ENCODE data around the gene AJM1. TPM values are rescaled to one million over a fixed set of nuclear protein-coding genes. Genes with fewer than 3 reads are reported as not detected.
A peak's percentile ranks its signal among the peaks of the same experiment; 100 is the strongest.
"Not testable (repeated sequence)": the region's sequence is repeated elsewhere in the genome, so short reads cannot be mapped to it uniquely, and the experiment has no call there.

AJM1 gene
- total and polyA plus RNA-seq, 4 experiments from 2014 or later = 0.05 to 2.8 (median 2.4) TPM; not detected in 1

DNA sequence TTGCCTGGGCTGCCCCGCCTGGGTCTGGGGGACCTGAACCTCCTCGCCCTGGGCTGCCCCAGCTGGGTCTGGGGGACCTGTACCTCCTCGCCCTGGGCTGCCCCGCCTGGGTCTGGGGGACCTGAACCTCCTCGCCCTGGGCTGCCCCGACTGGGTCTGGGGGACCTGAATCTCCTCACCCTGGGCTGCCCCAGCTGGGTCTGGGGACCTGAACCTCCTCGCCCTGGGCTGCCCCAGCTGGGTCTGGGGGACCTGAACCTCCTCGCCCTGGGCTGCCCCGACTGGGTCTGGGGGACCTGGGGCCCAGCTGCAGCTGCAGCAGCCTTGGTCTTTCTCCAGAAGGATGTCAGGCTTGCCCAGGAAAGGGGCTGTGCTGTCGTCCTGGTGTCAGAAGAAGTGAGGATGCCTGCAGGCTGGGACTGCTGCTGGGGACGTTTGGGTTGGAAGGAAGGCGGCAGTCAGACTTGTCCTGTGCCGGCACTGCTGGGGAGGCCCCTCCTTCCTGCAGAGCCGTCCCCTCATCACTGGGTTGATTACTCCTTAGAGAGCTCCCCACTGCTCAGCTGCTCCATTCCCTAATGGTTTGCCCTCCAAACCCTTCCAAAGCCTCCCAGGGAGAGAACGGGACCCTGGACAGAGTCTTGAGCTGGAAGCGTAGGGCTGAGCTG lies 8.8 kb upstream of the AJM1 start:
- H3K4me1 Mint-ChIP-seq = not testable (repeated sequence)
- DNase-seq = peak in 1 of 5 donors; percentile 20
- POLR2A ChIA-PET (ENCODE audit: partially characterized antibody) = interaction anchor here (0.7 kb wide), 1 partner anchor 194 kb away, joined by 3 read pairs; no protein-coding TSS in a partner anchor

GRCh38 chr9:136835162-136835931 lies 6.9 kb upstream of the AJM1 start:
- no peak for DNase-seq
- ChIA-PET POLR2A (ENCODE audit: partially characterized antibody) (interaction anchor here (1.2 kb wide), 2 partner anchors 200 to 407 kb away, joined by 3 read pairs; no protein-coding TSS in a partner anchor), CTCF (ENCODE audit: partially characterized antibody) (interaction anchor here (1.0 to 1.9 kb wide), 2 partner anchors 9 to 200 kb away, joined by 3 to 4 read pairs; no protein-coding TSS in a partner anchor)
- Histone ChIP-seq H3K9me3 (ENCODE audit: control insufficient read depth in 1 of 2, low read length in 2 of 2) (no peaks in the 10 kb centered on the region), H3K4me1 (ENCODE audit: insufficient read depth, low read length) (no peaks in the 10 kb centered on the region), H3K36me3 (ENCODE audit: insufficient read depth, low read length) (peaks cover 3% of the 10 kb centered on the region), H3K27ac (ENCODE audit: low read depth, low read length) (no peak overlapping the region), H3K27me3 (ENCODE audit: insufficient read depth, low read length) (no peaks in the 10 kb centered on the region), H3K4me3 (ENCODE audit: low read length in 2 of 2) (no peak overlapping the region)
- no peak overlapping the region for H3K4me3 Mint-ChIP-seq
- no peak overlapping the region for H3K27ac Mint-ChIP-seq
- H3K4me1 Mint-ChIP-seq = peaks cover 0 to 4% (median 0%) of the 10 kb centered on the region in 4 donors
- no peaks in the 10 kb centered on the region for H3K9me3 Mint-ChIP-seq
- H3K36me3 Mint-ChIP-seq = peaks cover 5 to 22% of the 10 kb centered on the region in 2 donors
- intact Hi-C loops (cut with micrococcal nuclease) = no loop called here
- H3K27me3 Mint-ChIP-seq = no peaks in the 10 kb centered on the region

More for the DNA sequence above, 8.8 kb upstream of the AJM1 start:
- peaks cover 5 to 26% of the 10 kb centered on the region in 2 donors for H3K36me3 Mint-ChIP-seq
- H3K36me3 ChIP-seq (ENCODE audit: insufficient read depth, low read length) = peaks cover 18% of the 10 kb centered on the region
- H3K27ac Mint-ChIP-seq; H3K27me3 Mint-ChIP-seq; H3K4me3 Mint-ChIP-seq; H3K9me3 ChIP-seq (ENCODE audit: control insufficient read depth in 1 of 2, low read length in 2 of 2); intact Hi-C loops (cut with micrococcal nuclease); H3K9me3 Mint-ChIP-seq; H3K4me3 ChIP-seq (ENCODE audit: low read length in 2 of 2); H3K4me1 ChIP-seq (ENCODE audit: insufficient read depth, low read length); H3K27me3 ChIP-seq (ENCODE audit: insufficient read depth, low read length); H3K27ac ChIP-seq (ENCODE audit: low read depth, low read length): not testable (repeated sequence)
- CTCF ChIA-PET (ENCODE audit: partially characterized antibody) = interaction anchor here (0.7 to 1.9 kb wide), 2 partner anchors 202 to 617 kb away, joined by 3 to 4 read pairs; no protein-coding TSS in a partner anchor

- H3K9me3 Mint-ChIP-seq = no peaks in the 10 kb centered on the region
- DNase-seq = peak in 1 of 5 donors; percentile 18
- H3K4me3 ChIP-seq (ENCODE audit: low read length in 2 of 2) = no peak overlapping the region
Measured at GRCh38 chr9:136835932-136836904, 6.1 kb upstream of the AJM1 start.

DNA sequence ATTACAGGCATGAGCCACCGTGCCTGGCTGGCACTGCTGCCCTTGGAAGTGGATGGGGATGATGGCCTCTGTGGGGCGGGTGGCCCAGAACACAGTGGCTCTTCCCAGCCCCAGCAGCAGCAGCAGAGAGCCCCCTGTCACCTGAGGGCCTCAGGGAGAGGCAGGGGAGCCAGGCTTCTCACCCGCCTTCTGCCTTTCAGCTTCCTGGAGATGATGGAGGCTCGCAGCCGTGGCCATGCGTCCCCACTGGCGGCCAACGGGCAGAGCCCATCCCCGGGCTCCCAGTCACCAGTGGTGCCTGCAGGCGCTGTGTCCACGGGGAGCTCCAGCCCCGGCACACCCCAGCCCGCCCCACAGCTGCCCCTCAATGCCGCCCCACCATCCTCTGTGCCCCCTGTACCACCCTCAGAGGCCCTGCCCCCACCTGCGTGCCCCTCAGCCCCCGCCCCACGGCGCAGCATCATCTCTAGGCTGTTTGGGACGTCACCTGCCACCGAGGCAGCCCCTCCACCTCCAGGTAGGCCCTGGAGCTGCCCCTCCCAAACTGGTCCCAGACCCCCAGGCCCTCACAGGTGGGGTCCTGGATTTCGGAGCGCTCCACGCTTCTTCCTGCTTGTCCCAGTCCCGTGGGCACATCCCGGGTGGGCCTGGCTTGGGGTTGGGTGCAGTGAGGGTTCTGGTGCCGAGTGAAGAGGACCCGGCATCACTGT lies 5.0 kb upstream of the AJM1 start:
- Histone ChIP-seq H3K36me3 (ENCODE audit: insufficient read depth, low read length) (no peaks in the 10 kb centered on the region), H3K9me3 (ENCODE audit: control insufficient read depth in 1 of 2, low read length in 2 of 2) (no peaks in the 10 kb centered on the region), H3K27me3 (ENCODE audit: insufficient read depth, low read length) (no peaks in the 10 kb centered on the region), H3K4me3 (ENCODE audit: low read length in 2 of 2) (no peak overlapping the region), H3K27ac (ENCODE audit: low read depth, low read length) (no peak overlapping the region), H3K4me1 (ENCODE audit: insufficient read depth, low read length) (peaks cover 6% of the 10 kb centered on the region)
- Mint-ChIP-seq H3K4me1 (peaks cover 2 to 8% (median 5%) of the 10 kb centered on the region in 4 donors), H3K4me3 (no peak overlapping the region), H3K27ac (no peak overlapping the region), H3K9me3 (no peaks in the 10 kb centered on the region), H3K36me3 (peaks cover 2 to 17% of the 10 kb centered on the region in 2 donors), H3K27me3 (peaks cover 0 to under 1% of the 10 kb centered on the region in 2 donors)
- ChIA-PET CTCF (ENCODE audit: partially characterized antibody) (no interaction called here), POLR2A (ENCODE audit: partially characterized antibody) (no interaction called here)
- DNase-seq = peak in 1 of 5 donors; percentile 18
- intact Hi-C loops (cut with micrococcal nuclease) = no loop called here

More at GRCh38 chr9:136835932-136836904, 6.1 kb upstream of the AJM1 start:
- H3K4me1 Mint-ChIP-seq = peaks cover 0 to 4% (median 0%) of the 10 kb centered on the region in 4 donors
- Histone ChIP-seq H3K27ac (ENCODE audit: low read depth, low read length) (no peak overlapping the region), H3K27me3 (ENCODE audit: insufficient read depth, low read length) (no peaks in the 10 kb centered on the region), H3K36me3 (ENCODE audit: insufficient read depth, low read length) (peaks cover 3% of the 10 kb centered on the region), H3K4me1 (ENCODE audit: insufficient read depth, low read length) (no peaks in the 10 kb centered on the region), H3K9me3 (ENCODE audit: control insufficient read depth in 1 of 2, low read length in 2 of 2) (no peaks in the 10 kb centered on the region)
- POLR2A ChIA-PET (ENCODE audit: partially characterized antibody) = interaction anchor here (0.5 to 1.2 kb wide), 3 partner anchors 36 to 406 kb away, joined by 3 to 4 read pairs (median 3); no protein-coding TSS in a partner anchor
- H3K4me3 Mint-ChIP-seq = no peak overlapping the region
- CTCF ChIA-PET (ENCODE audit: partially characterized antibody) = no interaction called here
- intact Hi-C loops (cut with micrococcal nuclease) = no loop called here
- no peaks in the 10 kb centered on the region for H3K27me3 Mint-ChIP-seq
- no peak overlapping the region for H3K27ac Mint-ChIP-seq
- peaks cover 5 to 18% of the 10 kb centered on the region in 2 donors for H3K36me3 Mint-ChIP-seq

DNA sequence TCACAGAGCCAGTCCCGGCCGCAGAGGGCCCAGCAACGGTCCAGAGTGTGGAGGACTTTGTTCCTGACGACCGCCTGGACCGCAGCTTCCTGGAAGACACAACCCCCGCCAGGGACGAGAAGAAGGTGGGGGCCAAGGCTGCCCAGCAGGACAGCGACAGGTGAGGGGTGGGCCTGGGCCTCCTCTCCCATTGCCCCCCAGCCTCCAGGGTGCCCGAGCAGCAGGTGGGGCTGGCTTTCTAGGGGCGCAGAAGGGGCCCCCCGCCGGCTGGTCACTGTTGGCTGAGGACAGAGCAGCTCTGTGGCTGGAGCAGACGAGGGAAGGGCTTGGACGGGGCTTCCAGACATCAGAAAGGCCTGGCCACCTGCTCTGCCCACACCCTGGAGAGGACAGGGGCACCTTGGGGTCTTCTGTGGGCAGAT lies 4.4 kb upstream of the AJM1 start:
- peaks cover 0 to 16% of the 10 kb centered on the region in 2 donors for H3K36me3 Mint-ChIP-seq

GRCh38 chr9:136838314-136839228 lies 3.7 kb upstream of the AJM1 start:
- peaks cover 12% of the 10 kb centered on the region for H3K4me1 ChIP-seq (ENCODE audit: insufficient read depth, low read length)
- H3K4me3 ChIP-seq (ENCODE audit: low read length in 2 of 2) = no peak overlapping the region
- Mint-ChIP-seq H3K27me3 (peaks cover 1 to 3% of the 10 kb centered on the region in 2 donors), H3K4me1 (peaks cover 4 to 15% (median 8%) of the 10 kb centered on the region in 4 donors), H3K27ac (peak overlapping the region in 1 of 7 donors; percentile 65), H3K36me3 (peaks cover 0 to 16% of the 10 kb centered on the region in 2 donors), H3K9me3 (no peaks in the 10 kb centered on the region), H3K4me3 (no peak overlapping the region)
- H3K27ac ChIP-seq (ENCODE audit: low read depth, low read length) = no peak overlapping the region
- H3K27me3 ChIP-seq (ENCODE audit: insufficient read depth, low read length) = no peaks in the 10 kb centered on the region
- DNase-seq = peak in 1 of 5 donors; percentile 28
- H3K9me3 ChIP-seq (ENCODE audit: control insufficient read depth in 1 of 2, low read length in 2 of 2) = no peaks in the 10 kb centered on the region
- intact Hi-C loops (cut with micrococcal nuclease) = no loop called here
- ChIA-PET POLR2A (ENCODE audit: partially characterized antibody) (no interaction called here), CTCF (ENCODE audit: partially characterized antibody) (interaction anchor here (1.4 kb wide), 1 partner anchor 18 kb away, joined by 3 read pairs; no protein-coding TSS in a partner anchor)
- no peaks in the 10 kb centered on the region for H3K36me3 ChIP-seq (ENCODE audit: insufficient read depth, low read length)

More for the DNA sequence above, 4.4 kb upstream of the AJM1 start:
- H3K27me3 Mint-ChIP-seq; H3K27ac Mint-ChIP-seq; CTCF ChIA-PET (ENCODE audit: partially characterized antibody); H3K27ac ChIP-seq (ENCODE audit: low read depth, low read length); H3K36me3 ChIP-seq (ENCODE audit: insufficient read depth, low read length); H3K9me3 ChIP-seq (ENCODE audit: control insufficient read depth in 1 of 2, low read length in 2 of 2); POLR2A ChIA-PET (ENCODE audit: partially characterized antibody); H3K27me3 ChIP-seq (ENCODE audit: insufficient read depth, low read length); H3K4me3 ChIP-seq (ENCODE audit: low read length in 2 of 2); intact Hi-C loops (cut with micrococcal nuclease); H3K4me3 Mint-ChIP-seq; H3K4me1 ChIP-seq (ENCODE audit: insufficient read depth, low read length); H3K9me3 Mint-ChIP-seq; DNase-seq: not testable (repeated sequence)
- H3K4me1 Mint-ChIP-seq = peaks cover 2 to 11% (median 6%) of the 10 kb centered on the region in 4 donors

All from CD4-positive, alpha-beta memory T cell (primary cell).